Measurements from ENCODE around the gene TOPORS.

TOPORS gene

DNA sequence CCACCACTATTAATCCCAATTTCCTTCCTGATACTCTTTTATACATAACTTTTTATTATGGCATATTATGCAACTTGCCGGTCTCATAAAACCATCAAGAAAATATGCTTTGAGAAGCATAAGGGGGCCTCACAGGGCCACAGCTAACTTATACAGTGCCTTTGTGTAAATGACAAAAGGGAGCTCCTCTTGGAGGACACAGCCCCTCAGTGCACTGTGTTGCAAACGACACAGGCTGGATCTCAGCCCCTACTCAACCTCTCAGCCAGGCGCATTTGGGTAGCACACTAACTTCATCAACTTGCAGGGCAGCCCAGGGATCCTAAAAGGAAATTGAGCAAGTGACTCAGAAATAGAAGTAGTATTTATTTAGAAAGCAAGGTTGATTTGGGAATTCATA, 61.8 kb downstream of the TOPORS start:
- no peak for TF ChIP-seq POLR2AphosphoS5 (IDR thresholded peaks at IDR 0.05; ENCODE audit: low read depth, low read length)
- no peak for TF ChIP-seq SIN3A (IDR thresholded peaks at IDR 0.05; ENCODE audit: borderline replicate concordance, insufficient read depth, low read length)
- no peak for TF ChIP-seq FOXP2 (optimal IDR thresholded peaks at IDR 0.05; ENCODE audit: borderline replicate concordance, extremely low read depth, extremely low read length, insufficient read depth)
- TF ChIP-seq TAF1 (IDR thresholded peaks at IDR 0.05; ENCODE audit: borderline replicate concordance, insufficient read depth, low read length) = no peak
- no peak for TF ChIP-seq REST (IDR thresholded peaks at IDR 0.05; ENCODE audit: insufficient read depth in 1 of 2, low read depth in 2 of 2, low read length in 2 of 2)

All from PFSK-1 (cell line).